ENCODE measurements around the gene ADAMTS3. TPM values are rescaled to one million over a fixed set of nuclear protein-coding genes. Genes with fewer than 3 reads are reported as not detected.
"Not testable (repeated sequence)": the region's sequence is repeated elsewhere in the genome, so short reads cannot be mapped to it uniquely, and the experiment has no call there.

ADAMTS3 gene
- total and polyA plus RNA-seq, 8 donors = 0.08 to 0.47 (median 0.15) TPM

DNA sequence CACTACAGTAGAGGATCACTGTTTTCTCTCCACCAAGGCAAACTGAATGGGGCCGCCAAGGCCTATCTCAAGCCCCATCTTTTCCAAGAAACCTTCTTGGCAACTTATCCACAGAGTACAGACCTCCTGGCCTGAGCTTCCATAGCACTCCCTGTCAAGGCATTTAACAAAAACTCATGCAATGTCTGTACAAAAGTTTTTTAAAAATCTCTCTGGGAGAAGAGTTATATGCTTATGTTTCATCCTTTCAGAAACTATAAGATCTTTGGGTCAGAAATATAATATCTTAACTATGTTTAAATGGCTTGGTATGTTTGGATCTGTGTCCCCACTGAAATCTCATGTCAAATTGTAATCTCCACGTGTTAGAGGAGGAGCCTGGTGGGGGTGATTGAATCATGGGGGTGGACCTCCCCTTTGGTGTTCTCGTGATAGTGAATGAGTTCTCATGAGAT lies 13.6 kb downstream of the ADAMTS3 start:
- 51 to 52% methylated on average over 3 of the region's 3 CpGs for WGBS, 2 donors
- no peak for FAIRE-seq

DNA sequence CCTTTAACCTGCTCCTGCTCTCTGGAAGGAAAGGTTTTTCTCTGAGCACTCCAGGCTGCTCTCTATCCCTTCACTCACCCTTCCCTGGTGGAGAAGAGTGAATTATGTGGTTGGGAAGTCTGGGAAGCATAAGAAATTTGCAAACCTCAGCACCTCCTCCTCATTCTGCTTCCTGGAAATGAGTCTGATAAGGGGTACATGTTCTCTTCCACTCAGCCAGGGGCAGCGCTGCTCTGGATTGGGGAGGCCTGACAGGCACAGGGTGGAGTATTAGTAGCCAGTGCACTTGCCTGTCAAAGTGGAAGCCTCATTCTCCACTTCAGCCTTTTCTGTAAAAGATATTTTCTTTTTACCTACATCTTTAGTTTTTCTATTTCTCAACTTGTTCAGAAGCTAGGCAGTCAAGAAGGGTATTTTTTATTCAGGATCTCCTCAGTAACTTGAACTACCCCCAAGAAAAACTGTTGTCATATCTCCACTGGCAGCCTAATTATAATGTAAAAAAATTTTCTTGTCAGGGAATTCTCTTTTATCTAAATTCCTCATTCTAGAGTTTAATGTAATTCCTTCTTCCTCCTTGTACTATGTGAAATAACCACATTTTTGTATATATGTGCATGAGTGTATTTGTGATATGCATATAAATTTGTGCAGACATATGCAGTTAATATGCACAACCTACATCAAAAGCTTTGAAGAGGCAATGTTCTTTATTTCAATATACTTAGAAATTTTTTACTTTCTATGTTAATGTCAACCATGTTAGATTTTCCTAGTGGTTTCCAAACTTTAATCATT lies 15.3 kb downstream of the ADAMTS3 start:
- FAIRE-seq (no peak), ATAC-seq (no peak)
- 90 to 93% methylated on average over 1 of the region's 1 CpG for WGBS, 2 donors

More for the DNA sequence above, 13.6 kb downstream of the ADAMTS3 start:
- H3K9me3 ChIP-seq = no peaks in the 10 kb centered on the region
- intact Hi-C loops (cut with DNase I) = no loop called here
- no peaks in the 10 kb centered on the region for H3K4me1 ChIP-seq
- DNase-seq (no peak), ATAC-seq (no peak)
- H3K27me3 ChIP-seq = no peaks in the 10 kb centered on the region
- H3K36me3 ChIP-seq = no peaks in the 10 kb centered on the region
- no peak overlapping the region for H3K4me3 ChIP-seq
- no peak for TF ChIP-seq CTCF (IDR thresholded peaks at IDR 0.05)
- H3K27ac ChIP-seq = no peak overlapping the region

GRCh38 chr4:72552447-72552846 lies 16.6 kb downstream of the ADAMTS3 start:
- intact Hi-C loops (cut with DNase I) = no loop called here
- Histone ChIP-seq H3K27me3 (no peaks in the 10 kb centered on the region), H3K4me1 (no peaks in the 10 kb centered on the region), H3K27ac (no peak overlapping the region), H3K36me3 (no peaks in the 10 kb centered on the region), H3K4me3 (no peak overlapping the region), H3K9me3 (no peaks in the 10 kb centered on the region)
- ATAC-seq (no peak), FAIRE-seq (no peak), DNase-seq (no peak)
- WGBS, 2 donors = 81 to 95% methylated on average over 2 of the region's 2 CpGs
- TF ChIP-seq CTCF (IDR thresholded peaks at IDR 0.05) = no peak

More for the DNA sequence above, 15.3 kb downstream of the ADAMTS3 start:
- Histone ChIP-seq H3K36me3 (no peaks in the 10 kb centered on the region), H3K27me3 (no peaks in the 10 kb centered on the region), H3K4me1 (no peaks in the 10 kb centered on the region), H3K27ac (no peak overlapping the region), H3K9me3 (no peaks in the 10 kb centered on the region), H3K4me3 (no peak overlapping the region)
- TF ChIP-seq CTCF (IDR thresholded peaks at IDR 0.05) = no peak
- intact Hi-C loops (cut with DNase I) = no loop called here
- DNase-seq = no peak

GRCh38 chr4:72546456-72546855 lies 22.6 kb downstream of the ADAMTS3 start:
- no peak for DNase-seq

GRCh38 chr4:72540694-72541093 lies 28.3 kb downstream of the ADAMTS3 start:
- H3K9me3 ChIP-seq; intact Hi-C loops (cut with DNase I); H3K4me1 ChIP-seq; H3K27me3 ChIP-seq; H3K27ac ChIP-seq; ATAC-seq; FAIRE-seq; DNase-seq; H3K36me3 ChIP-seq; H3K4me3 ChIP-seq: not testable (repeated sequence)
- WGBS, 2 donors = 29 to 42% methylated on average over 1 of the region's 1 CpG

More at GRCh38 chr4:72546456-72546855, 22.6 kb downstream of the ADAMTS3 start:
- no peaks in the 10 kb centered on the region for H3K36me3 ChIP-seq
- H3K4me3 ChIP-seq = no peak overlapping the region
- ATAC-seq (no peak), FAIRE-seq (no peak)
- H3K27me3 ChIP-seq = no peaks in the 10 kb centered on the region
- no peaks in the 10 kb centered on the region for H3K4me1 ChIP-seq
- TF ChIP-seq CTCF (IDR thresholded peaks at IDR 0.05) = no peak
- 74 to 77% methylated on average over 1 of the region's 1 CpG for WGBS, 2 donors
- no peak overlapping the region for H3K27ac ChIP-seq
- intact Hi-C loops (cut with DNase I) = no loop called here
- H3K9me3 ChIP-seq = no peaks in the 10 kb centered on the region
